Vagina (tissue), 2 donors: Measurements from ENCODE around the gene CEP85L. TPM values are rescaled to one million over a fixed set of nuclear protein-coding genes. Genes with fewer than 3 reads are reported as not detected.

Source experiments
- DNase-seq, 2 donors: peaks; one replicate each; pipeline ENCODE4 v3.0.0-alpha.2; 2017; ENCODE audit errors: extremely low spot score in 2 of 2
- H3K27ac ChIP-seq: fragments of 200-600 bp; sonication (generic); one replicate; pipeline ENCODE4 v1.5.1; 2019
- H3K27me3 ChIP-seq: fragments of 200-600 bp; sonication (generic); one replicate; pipeline ENCODE4 v1.5.1; 2019
- H3K36me3 ChIP-seq, 2 donors: fragments of 200-600 bp; sonication (generic); one replicate each; pipeline ENCODE4 v1.5.1; 2017 to 2019
- H3K4me1 ChIP-seq: fragments of 200-600 bp; sonication (generic); one replicate; pipeline ENCODE4 v1.5.1; 2019
- H3K4me3 ChIP-seq, 2 donors: fragments of 200-600 bp; sonication (generic); 1 replicate in 1 of 2; 2 replicates in 1 of 2; pipeline ENCODE4 v1.5.1; 2016 to 2019
- H3K9me3 ChIP-seq: fragments of 200-600 bp; sonication (generic); one replicate; pipeline ENCODE4 v1.5.1; 2019
- POLR2A ChIP-seq, 2 donors: fragments of 450-650 bp; IDR thresholded peaks; one replicate each; pipeline ENCODE4 v1.6.1; 2017; ENCODE audit warnings: antibody characterized with exemption in 2 of 2, mild to moderate bottlenecking in 2 of 2, moderate library complexity in 2 of 2
- POLR2AphosphoS5 ChIP-seq, 2 donors: sonication (generic); formaldehyde crosslinking; IDR thresholded peaks; one replicate each; pipeline ENCODE4 v1.9.0; 2017; ENCODE audit warnings: antibody characterized with exemption in 2 of 2, mild to moderate bottlenecking in 2 of 2, low read depth in 1 of 2; ENCODE audit not compliant: insufficient read depth in 1 of 2
- intact Hi-C: fragments of 100-400 bp; cut with DNase I; formaldehyde crosslinking; loops from one replicate; pipeline ENCODE4 v1.15.1; 2023
- total RNA-seq: library from RNA; depleted of rRNA; stranded (reverse); fragments of >200 nt; gene quantifications from one replicate; pipeline ENCODE4 v1.2.3, GENCODE V29; 2016
- TF ChIP-seq, protein P1 (sequence below), 3 experiments: fragments of 450-650 bp in 2 of 3; fragments of 200-600 bp in 1 of 3; sonication (generic) in 1 of 3; IDR thresholded peaks; one replicate each; pipeline ENCODE4 v1.5.1; 2017 to 2019; ENCODE audit warnings: antibody characterized with exemption in 3 of 3, mild to moderate bottlenecking in 2 of 3, moderate library complexity in 2 of 3

Gene CEP85L
- total RNA-seq, 1 donor from 2014 or later = 11.8 TPM

DNA sequence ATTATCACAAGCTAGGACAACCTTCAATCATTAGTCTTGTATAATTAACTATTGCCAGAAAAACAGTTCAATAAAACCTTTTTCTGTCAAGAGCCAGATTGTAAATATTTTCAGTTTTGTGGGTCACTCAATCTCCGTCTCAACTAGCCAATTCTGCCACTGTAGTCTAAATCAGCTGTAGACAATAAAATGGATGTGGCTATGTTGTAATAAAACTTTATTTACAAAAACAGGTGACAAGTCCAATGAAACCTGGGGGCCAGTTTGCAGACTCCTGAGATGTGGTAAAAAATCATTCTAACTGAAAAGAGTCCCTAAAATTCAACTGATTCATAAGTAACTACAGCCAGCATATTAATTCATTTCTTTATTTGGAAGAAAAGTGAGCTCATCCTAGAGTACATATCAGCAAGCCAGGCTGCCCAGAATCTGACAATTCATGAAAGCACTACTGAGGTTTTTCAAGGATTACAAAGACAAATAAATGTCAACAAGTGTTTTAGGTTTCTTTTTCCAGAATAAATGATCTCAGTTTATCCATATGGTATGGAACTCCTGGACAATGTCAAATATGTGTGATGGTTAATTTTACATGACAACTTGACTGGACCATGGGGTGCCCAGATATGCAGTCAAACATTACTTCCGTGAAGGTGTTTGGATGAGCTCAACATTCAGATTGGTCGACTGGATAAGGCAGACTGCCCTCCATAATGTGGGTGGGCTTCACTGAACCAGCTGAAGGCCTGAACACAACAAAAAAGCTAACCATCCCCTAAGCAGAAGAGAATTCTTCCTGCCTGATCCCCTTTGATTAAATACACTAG is 15.3 kb downstream of the CEP85L start:
- DNase-seq = no peak
- Histone ChIP-seq H3K27ac (no peak overlapping the region), H3K27me3 (no peaks in the 10 kb centered on the region), H3K4me3 (no peak overlapping the region), H3K9me3 (no peaks in the 10 kb centered on the region), H3K4me1 (peaks cover 10% of the 10 kb centered on the region), H3K36me3 (no peaks in the 10 kb centered on the region)
- no peak for TF ChIP-seq POLR2A (IDR thresholded peaks at IDR 0.05)
- TF ChIP-seq, protein P1, sequence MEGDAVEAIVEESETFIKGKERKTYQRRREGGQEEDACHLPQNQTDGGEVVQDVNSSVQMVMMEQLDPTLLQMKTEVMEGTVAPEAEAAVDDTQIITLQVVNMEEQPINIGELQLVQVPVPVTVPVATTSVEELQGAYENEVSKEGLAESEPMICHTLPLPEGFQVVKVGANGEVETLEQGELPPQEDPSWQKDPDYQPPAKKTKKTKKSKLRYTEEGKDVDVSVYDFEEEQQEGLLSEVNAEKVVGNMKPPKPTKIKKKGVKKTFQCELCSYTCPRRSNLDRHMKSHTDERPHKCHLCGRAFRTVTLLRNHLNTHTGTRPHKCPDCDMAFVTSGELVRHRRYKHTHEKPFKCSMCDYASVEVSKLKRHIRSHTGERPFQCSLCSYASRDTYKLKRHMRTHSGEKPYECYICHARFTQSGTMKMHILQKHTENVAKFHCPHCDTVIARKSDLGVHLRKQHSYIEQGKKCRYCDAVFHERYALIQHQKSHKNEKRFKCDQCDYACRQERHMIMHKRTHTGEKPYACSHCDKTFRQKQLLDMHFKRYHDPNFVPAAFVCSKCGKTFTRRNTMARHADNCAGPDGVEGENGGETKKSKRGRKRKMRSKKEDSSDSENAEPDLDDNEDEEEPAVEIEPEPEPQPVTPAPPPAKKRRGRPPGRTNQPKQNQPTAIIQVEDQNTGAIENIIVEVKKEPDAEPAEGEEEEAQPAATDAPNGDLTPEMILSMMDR (IDR thresholded peaks at IDR 0.05) = no peak
- TF ChIP-seq POLR2AphosphoS5 (IDR thresholded peaks at IDR 0.05; ENCODE audit: insufficient read depth in 1 of 2, low read depth in 1 of 2) = no peak
- intact Hi-C loops = no loop called here

DNA sequence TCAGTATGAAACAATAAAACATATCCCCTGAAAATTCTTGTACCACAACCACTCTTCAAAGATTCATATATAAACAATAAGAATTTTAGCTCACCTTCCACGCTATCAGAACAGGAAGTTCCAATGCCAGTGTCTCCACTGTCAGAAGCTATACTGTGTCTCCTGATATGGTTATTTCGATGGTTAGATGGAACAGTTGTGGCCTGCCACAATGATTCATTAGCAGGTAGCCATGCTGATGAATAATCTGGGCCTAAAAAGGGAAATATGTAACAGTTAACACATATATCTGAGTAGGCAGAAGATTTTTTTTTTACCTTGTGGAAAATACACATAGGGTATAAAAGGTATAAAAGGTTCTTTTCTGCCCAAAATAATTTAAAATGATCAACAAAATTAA is 19.0 kb downstream of the CEP85L start:
- peaks cover 19% of the 10 kb centered on the region for H3K4me1 ChIP-seq
- no peaks in the 10 kb centered on the region for H3K9me3 ChIP-seq
- H3K27ac ChIP-seq = no peak overlapping the region
- H3K27me3 ChIP-seq = no peaks in the 10 kb centered on the region
- peaks cover 0 to 4% of the 10 kb centered on the region in 2 donors for H3K36me3 ChIP-seq
- no peak for TF ChIP-seq POLR2A (IDR thresholded peaks at IDR 0.05)
- TF ChIP-seq, protein P1 (IDR thresholded peaks at IDR 0.05) = no peak
- TF ChIP-seq POLR2AphosphoS5 (IDR thresholded peaks at IDR 0.05; ENCODE audit: insufficient read depth in 1 of 2, low read depth in 1 of 2) = no peak
- intact Hi-C loops = no loop called here
- no peak overlapping the region for H3K4me3 ChIP-seq
- DNase-seq = no peak

DNA sequence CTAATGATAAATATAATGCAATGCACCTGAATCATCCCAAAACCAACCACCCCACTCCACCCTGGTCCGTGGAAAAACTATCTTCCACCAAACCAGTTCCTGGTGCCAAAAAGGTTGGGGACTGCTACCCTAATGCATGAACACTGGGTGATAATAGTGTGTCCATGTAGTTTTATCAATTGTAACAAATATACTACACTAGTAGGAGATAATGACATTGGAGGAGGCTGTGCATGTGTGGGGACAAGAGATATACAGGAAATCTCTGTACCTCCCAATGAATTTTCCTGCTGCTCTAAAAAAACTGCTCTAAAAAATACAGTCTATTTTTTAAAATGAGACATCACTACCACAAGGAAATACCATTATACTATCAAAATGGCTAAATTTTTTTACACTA is 20.5 kb downstream of the CEP85L start:
- intact Hi-C loops = no loop called here

DNA sequence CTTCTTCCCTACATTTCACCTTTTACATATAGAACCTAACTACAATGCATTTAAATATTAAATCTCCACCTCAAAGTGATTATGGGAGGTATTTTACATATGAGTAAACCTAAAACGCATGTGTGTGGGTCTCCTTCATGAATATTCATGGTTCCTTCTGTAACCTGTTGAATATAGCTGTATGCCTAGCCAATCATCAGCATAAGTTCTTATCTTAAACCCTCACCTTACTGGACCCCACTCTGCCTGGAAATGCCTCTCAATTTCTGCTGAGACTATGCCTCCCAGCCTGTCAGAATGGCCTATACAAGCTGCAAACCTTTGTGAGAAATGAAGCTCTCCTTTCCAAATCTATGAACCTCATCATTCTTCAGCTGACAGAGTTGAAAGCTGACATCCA is 21.3 kb downstream of the CEP85L start:
- Histone ChIP-seq H3K27me3 (no peaks in the 10 kb centered on the region), H3K4me3 (no peak overlapping the region), H3K27ac (no peak overlapping the region), H3K9me3 (no peaks in the 10 kb centered on the region), H3K4me1 (peaks cover 14% of the 10 kb centered on the region), H3K36me3 (peaks cover 0 to 4% of the 10 kb centered on the region in 2 donors)
- no peak for TF ChIP-seq POLR2AphosphoS5 (IDR thresholded peaks at IDR 0.05; ENCODE audit: insufficient read depth in 1 of 2, low read depth in 1 of 2)
- TF ChIP-seq POLR2A (IDR thresholded peaks at IDR 0.05) = no peak
- TF ChIP-seq, protein P1 (IDR thresholded peaks at IDR 0.05) = no peak
- intact Hi-C loops = no loop called here
- no peak for DNase-seq

More for the DNA sequence above, 20.5 kb downstream of the CEP85L start:
- H3K36me3 ChIP-seq = peaks cover 0 to 4% of the 10 kb centered on the region in 2 donors
- TF ChIP-seq, protein P1 (IDR thresholded peaks at IDR 0.05) = no peak
- no peak for TF ChIP-seq POLR2AphosphoS5 (IDR thresholded peaks at IDR 0.05; ENCODE audit: insufficient read depth in 1 of 2, low read depth in 1 of 2)
- TF ChIP-seq POLR2A (IDR thresholded peaks at IDR 0.05) = no peak
- no peak for DNase-seq
- H3K4me3 ChIP-seq = no peak overlapping the region
- no peaks in the 10 kb centered on the region for H3K9me3 ChIP-seq
- H3K27ac ChIP-seq = no peak overlapping the region
- H3K4me1 ChIP-seq = peaks cover 16% of the 10 kb centered on the region
- H3K27me3 ChIP-seq = no peaks in the 10 kb centered on the region

DNA sequence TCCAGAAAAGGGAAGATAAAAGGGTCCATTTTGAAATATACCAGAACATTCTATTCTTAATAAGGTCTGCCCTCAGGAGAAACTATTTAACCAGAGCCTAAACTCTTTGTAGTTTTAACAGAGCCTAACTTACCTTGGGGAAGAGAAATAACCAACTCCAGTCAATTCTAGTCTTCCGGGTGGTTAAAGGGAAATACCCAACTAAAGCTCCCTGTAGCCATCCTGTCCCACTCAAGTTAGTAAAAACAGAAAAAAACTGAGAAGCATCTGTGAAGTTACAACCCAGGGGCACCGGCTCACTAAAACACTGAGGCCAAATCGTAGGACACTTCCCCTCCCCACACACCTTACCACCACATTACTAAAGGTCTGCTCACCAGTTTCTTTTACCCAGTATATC is 23.7 kb downstream of the CEP85L start:
- H3K9me3 ChIP-seq = no peaks in the 10 kb centered on the region
- H3K4me1 ChIP-seq = peaks cover 14% of the 10 kb centered on the region
- no peaks in the 10 kb centered on the region for H3K27me3 ChIP-seq
- intact Hi-C loops = no loop called here
- no peak for DNase-seq
- no peak overlapping the region for H3K27ac ChIP-seq
- H3K4me3 ChIP-seq = no peak overlapping the region
- peaks cover 0 to 4% of the 10 kb centered on the region in 2 donors for H3K36me3 ChIP-seq
- TF ChIP-seq POLR2A (IDR thresholded peaks at IDR 0.05) = no peak
- TF ChIP-seq, protein P1 (IDR thresholded peaks at IDR 0.05) = no peak
- no peak for TF ChIP-seq POLR2AphosphoS5 (IDR thresholded peaks at IDR 0.05; ENCODE audit: insufficient read depth in 1 of 2, low read depth in 1 of 2)
